MCF 10A (cell line): ENCODE measurements around the gene PUSL1. TPM values are rescaled to one million over a fixed set of nuclear protein-coding genes. Genes with fewer than 3 reads are reported as not detected.
A peak's percentile ranks its signal among the peaks of the same experiment; 100 is the strongest.

Experiments used
- BruUV-seq: library from RNA; stranded (reverse); fragments of 400-500 nt; replicated peaks from 2 replicates; lab custom pipeline; 2021; lab: Mats Ljungman, UMichigan
- CTCF ChIA-PET: fragments of 300-600 bp; sonication (Branson Sonifier 250); formaldehyde crosslinking; extraction: SDS; loops from one replicate; lab custom pipeline; 2021; ENCODE audit warnings: antibody characterized with exemption, inconsistent platforms; lab: Yijun Ruan, JAX
- POLR2A ChIA-PET: fragments of 300-600, 350-650 bp; sonication (Branson Sonifier 250); formaldehyde crosslinking; extraction: SDS; loops from one replicate; lab custom pipeline; 2020; ENCODE audit warnings: antibody characterized with exemption, inconsistent platforms; lab: Yijun Ruan, JAX
- DNase-seq: peaks from one replicate; pipeline ENCODE4 v3.0.0-alpha.2; 2018; ENCODE audit not compliant: unreplicated experiment
- H3K27ac Mint-ChIP-seq: one replicate; pipeline ENCODE4 v1.8.0; 2022; ENCODE audit warnings: mild to moderate bottlenecking, low read depth, mixed read lengths; ENCODE audit not compliant: unreplicated experiment
- H3K27me3 Mint-ChIP-seq: one replicate; pipeline ENCODE4 v1.8.0; 2022; ENCODE audit warnings: mixed read lengths; ENCODE audit not compliant: insufficient read depth, unreplicated experiment
- H3K36me3 Mint-ChIP-seq: one replicate; pipeline ENCODE4 v1.8.0; 2022; ENCODE audit warnings: mild to moderate bottlenecking, moderate library complexity, mixed read lengths; ENCODE audit not compliant: insufficient read depth, unreplicated experiment
- H3K4me1 Mint-ChIP-seq: one replicate; pipeline ENCODE4 v1.8.0; 2022; ENCODE audit warnings: mixed read lengths; ENCODE audit not compliant: insufficient read depth, unreplicated experiment
- H3K4me3 Mint-ChIP-seq: one replicate; pipeline ENCODE4 v1.8.0; 2022; ENCODE audit warnings: mild to moderate bottlenecking, moderate library complexity, mixed read lengths; ENCODE audit not compliant: unreplicated experiment
- H3K9me3 Mint-ChIP-seq: one replicate; pipeline ENCODE4 v1.8.0; 2022; ENCODE audit warnings: mixed read lengths; ENCODE audit not compliant: unreplicated experiment
- intact Hi-C: fragments of 100-400 bp; cut with micrococcal nuclease; formaldehyde crosslinking; loops from 2 replicates; pipeline ENCODE4 v1.14.1; 2022
- total RNA-seq: library from RNA; stranded (reverse); gene quantifications from 2 replicates; pipeline ENCODE4 v1.2.3, GENCODE V29; 2022
- TF ChIP-seq, protein P1 (sequence below): fragments of 200-600 bp; IDR thresholded peaks from one replicate; pipeline ENCODE4 v1.8.0; 2022; ENCODE audit warnings: antibody characterized with exemption, mild to moderate bottlenecking; ENCODE audit not compliant: unreplicated experiment

The PUSL1 gene
- total RNA-seq, 1 experiment from 2014 or later, result 27.4 TPM

DNA sequence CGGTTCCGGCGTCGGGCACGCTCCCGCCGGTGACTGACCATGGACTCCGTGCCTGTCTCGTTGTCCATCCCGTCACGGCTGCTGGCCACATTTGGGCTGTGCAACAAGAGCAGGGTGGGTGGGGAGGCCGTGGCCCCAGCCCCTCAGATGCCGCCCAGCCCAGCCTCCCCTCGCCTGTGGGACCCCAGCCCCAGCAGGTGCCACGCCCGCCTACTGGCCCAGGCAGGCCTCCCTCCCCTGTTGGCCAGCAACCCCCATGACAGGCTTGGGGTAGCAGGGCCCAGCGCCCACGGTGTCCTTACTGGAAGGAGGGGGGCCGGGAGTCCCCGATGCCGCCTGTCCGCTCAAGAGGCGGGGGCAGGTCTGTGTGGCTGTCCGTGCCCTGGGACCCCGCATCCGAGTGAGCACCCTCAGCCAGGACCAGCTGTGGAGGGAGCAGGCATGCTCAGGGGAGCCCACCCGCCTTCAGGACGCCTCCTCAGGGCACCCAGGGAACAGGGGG is 33.7 kb downstream of the PUSL1 start:
- TF ChIP-seq, protein P1, sequence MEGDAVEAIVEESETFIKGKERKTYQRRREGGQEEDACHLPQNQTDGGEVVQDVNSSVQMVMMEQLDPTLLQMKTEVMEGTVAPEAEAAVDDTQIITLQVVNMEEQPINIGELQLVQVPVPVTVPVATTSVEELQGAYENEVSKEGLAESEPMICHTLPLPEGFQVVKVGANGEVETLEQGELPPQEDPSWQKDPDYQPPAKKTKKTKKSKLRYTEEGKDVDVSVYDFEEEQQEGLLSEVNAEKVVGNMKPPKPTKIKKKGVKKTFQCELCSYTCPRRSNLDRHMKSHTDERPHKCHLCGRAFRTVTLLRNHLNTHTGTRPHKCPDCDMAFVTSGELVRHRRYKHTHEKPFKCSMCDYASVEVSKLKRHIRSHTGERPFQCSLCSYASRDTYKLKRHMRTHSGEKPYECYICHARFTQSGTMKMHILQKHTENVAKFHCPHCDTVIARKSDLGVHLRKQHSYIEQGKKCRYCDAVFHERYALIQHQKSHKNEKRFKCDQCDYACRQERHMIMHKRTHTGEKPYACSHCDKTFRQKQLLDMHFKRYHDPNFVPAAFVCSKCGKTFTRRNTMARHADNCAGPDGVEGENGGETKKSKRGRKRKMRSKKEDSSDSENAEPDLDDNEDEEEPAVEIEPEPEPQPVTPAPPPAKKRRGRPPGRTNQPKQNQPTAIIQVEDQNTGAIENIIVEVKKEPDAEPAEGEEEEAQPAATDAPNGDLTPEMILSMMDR, result no peak
- Mint-ChIP-seq H3K9me3 (no peaks in the 10 kb centered on the region), H3K4me3 (no peak overlapping the region), H3K4me1 (peaks cover 6% of the 10 kb centered on the region), H3K36me3 (peaks cover 51% of the 10 kb centered on the region), H3K27ac (no peak overlapping the region), H3K27me3 (no peaks in the 10 kb centered on the region)
- no peak for DNase-seq
- POLR2A ChIA-PET, result interaction anchor here (2.9 kb wide), 1 partner anchor 10 kb away, joined by 19 read pairs; the partner anchor contains the start of gene TAS1R3
- no TSS peak for BruUV-seq
- intact Hi-C loops, result no loop called here
- CTCF ChIA-PET, result interaction anchor here (1.3 kb wide), 1 partner anchor 30 kb away, joined by 6 read pairs; no protein-coding TSS in a partner anchor

DNA sequence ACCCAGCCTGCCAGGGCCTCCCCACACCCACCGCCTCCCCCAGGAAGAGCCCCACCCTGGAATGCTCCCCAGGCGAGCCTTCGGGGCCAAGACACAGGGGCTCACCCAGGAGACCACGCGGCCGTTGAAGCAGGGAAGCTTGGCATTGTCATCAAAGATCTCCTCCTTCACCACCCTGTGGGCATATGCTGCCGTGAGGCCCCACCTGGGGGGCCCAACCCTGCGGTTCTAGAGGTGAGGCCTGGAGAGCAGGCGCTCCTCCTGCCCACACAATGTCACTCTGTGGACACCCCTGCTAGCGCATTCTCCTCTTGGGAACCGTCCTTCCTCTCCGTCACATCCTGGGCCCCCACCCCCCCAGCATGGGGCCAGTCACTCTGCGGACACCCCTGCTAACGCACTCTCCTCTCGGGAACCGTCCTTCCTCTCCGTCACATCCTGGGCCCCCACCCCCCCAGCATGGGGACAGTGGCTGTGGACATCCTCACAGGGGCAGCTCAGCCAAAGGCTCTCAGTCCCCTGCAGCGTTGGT is 34.3 kb downstream of the PUSL1 start:
- Mint-ChIP-seq H3K27ac (no peak overlapping the region), H3K9me3 (no peaks in the 10 kb centered on the region), H3K36me3 (peaks cover 47% of the 10 kb centered on the region), H3K4me3 (no peak overlapping the region), H3K27me3 (no peaks in the 10 kb centered on the region), H3K4me1 (peaks cover 11% of the 10 kb centered on the region)
- no TSS peak for BruUV-seq
- CTCF ChIA-PET, result no interaction called here
- no peak for DNase-seq
- POLR2A ChIA-PET, result interaction anchor here (2.9 kb wide), 1 partner anchor 10 kb away, joined by 19 read pairs; the partner anchor contains the start of gene TAS1R3
- intact Hi-C loops, result no loop called here
- TF ChIP-seq, protein P1, result no peak

DNA sequence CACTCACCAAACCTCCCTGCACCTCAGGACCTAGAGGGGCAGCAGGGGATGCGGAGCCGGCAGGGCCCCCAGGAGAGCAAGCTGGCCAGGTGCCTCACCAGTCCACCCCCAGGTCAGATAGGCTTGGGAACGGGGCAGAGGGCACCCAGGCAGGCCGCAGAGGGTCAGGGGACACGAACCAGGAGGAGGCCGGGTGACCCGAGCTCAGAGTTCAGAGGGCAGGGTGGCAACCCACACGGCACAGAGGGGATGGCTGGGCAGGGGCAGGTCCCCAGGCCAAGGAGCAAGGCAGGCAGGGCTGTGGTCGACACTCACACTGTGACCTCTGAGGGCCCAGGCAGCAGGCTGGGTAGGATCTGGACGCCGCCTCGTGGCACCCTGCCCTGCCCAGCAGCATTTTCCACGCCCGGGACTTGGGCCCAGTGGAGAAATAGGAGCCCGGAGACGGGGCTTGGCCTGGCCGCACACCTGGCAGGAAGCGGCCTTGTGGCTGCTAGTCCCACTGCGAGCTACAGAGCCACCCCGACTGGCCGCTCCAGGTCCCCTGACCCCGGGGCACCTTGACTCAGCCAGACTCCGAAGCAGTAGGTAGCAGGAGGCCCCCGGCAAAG is 35.5 kb downstream of the PUSL1 start:
- peaks cover 38% of the 10 kb centered on the region for H3K36me3 Mint-ChIP-seq
- no TSS peak for BruUV-seq
- H3K4me1 Mint-ChIP-seq, result peaks cover 13% of the 10 kb centered on the region
- H3K9me3 Mint-ChIP-seq, result no peaks in the 10 kb centered on the region
- TF ChIP-seq, protein P1, result no peak
- H3K27ac Mint-ChIP-seq, result peak overlapping the region; percentile 69
- H3K4me3 Mint-ChIP-seq, result peak overlapping the region; percentile 63
- ChIA-PET CTCF (interaction anchor here (0.6 to 1.2 kb wide), 7 partner anchors 9 to 360 kb away, joined by 3 to 8 read pairs (median 4); partner anchors contain the start of gene MXRA8), POLR2A (interaction anchor here (0.6 to 5.7 kb wide), 7 partner anchors 12 to 436 kb away, joined by 3 to 47 read pairs (median 4); partner anchors contain the start of genes AURKAIP1, CCNL2 and TAS1R3)
- H3K27me3 Mint-ChIP-seq, result no peaks in the 10 kb centered on the region
- DNase-seq, result no peak
- intact Hi-C loops, result no loop called here
